SK-N-SH (cell line): ENCODE data around the gene FAIM2. TPM values are rescaled to one million over a fixed set of nuclear protein-coding genes. Genes with fewer than 3 reads are reported as not detected.

Experiments used
- CTCF ChIA-PET: fragments of 300-600, 350-600 bp; formaldehyde crosslinking; extraction: SDS; loops from one replicate; lab custom pipeline; 2021; lab: Yijun Ruan, JAX
- POLR2A ChIA-PET: fragments of 350-600 bp; sonication (Branson Sonifier 250); formaldehyde crosslinking; extraction: SDS; loops from one replicate; lab custom pipeline; 2020; ENCODE audit warnings: antibody characterized with exemption, inconsistent platforms; lab: Yijun Ruan, JAX
- DNase-seq: peaks from one replicate; pipeline ENCODE4 v3.0.0; 2012
- H2AFZ ChIP-seq: fragments of 200-600 bp; sonication (generic); 2 replicates; pipeline ENCODE4 v1.8.1; 2016; ENCODE audit warnings: antibody characterized with exemption, mild to moderate bottlenecking, low read depth
- H3F3A ChIP-seq: fragments of 200-600 bp; sonication (generic); replicated peaks from 2 replicates; pipeline ENCODE3; 2016; ENCODE audit warnings: antibody characterized with exemption, mild to moderate bottlenecking; ENCODE audit not compliant: insufficient read depth
- H3K27ac ChIP-seq, 2 experiments: fragments of 200-500 bp in 1 of 2; fragments of 200-600 bp in 1 of 2; sonication (Bioruptor generic) in 1 of 2; sonication (generic), shearing (Covaris generic) in 1 of 2; 2 replicates each; pipeline versions ENCODE4 v1.5.1 to v1.6.1; 2014 to 2016; ENCODE audit warnings: low read depth in 2 of 2, inconsistent platforms in 1 of 2, low read length in 1 of 2, mild to moderate bottlenecking in 1 of 2, mixed read lengths in 1 of 2
- H3K27me3 ChIP-seq: fragments of 200-600 bp; sonication (generic), shearing (Covaris generic); 2 replicates; pipeline ENCODE4 v1.6.1; 2016; ENCODE audit warnings: mixed run types; ENCODE audit not compliant: insufficient read depth
- H3K36me3 ChIP-seq, 2 experiments: fragments of 200-500 bp in 1 of 2; fragments of 200-600 bp in 1 of 2; sonication (Bioruptor generic) in 1 of 2; sonication (generic) in 1 of 2; replicated peaks in 1 of 2; 2 replicates each; pipeline versions ENCODE3 to v1.5.1; 2014 to 2016; ENCODE audit warnings: low read length in 1 of 2, mild to moderate bottlenecking in 1 of 2; ENCODE audit not compliant: insufficient read depth in 2 of 2, control insufficient read depth in 1 of 2
- H3K4me1 ChIP-seq, 2 experiments: fragments of 200-500 bp in 1 of 2; fragments of 200-600 bp in 1 of 2; sonication (Bioruptor generic) in 1 of 2; sonication (generic), shearing (Covaris generic) in 1 of 2; 2 replicates each; pipeline versions ENCODE4 v1.5.1 to v1.6.1; 2014 to 2016; ENCODE audit warnings: low read depth in 1 of 2, low read length in 1 of 2, mixed run types in 1 of 2; ENCODE audit not compliant: insufficient read depth in 2 of 2, control insufficient read depth in 1 of 2
- H3K4me2 ChIP-seq: fragments of 200-600 bp; sonication (generic), shearing (Covaris generic); 2 replicates; pipeline ENCODE4 v1.6.1; 2017; ENCODE audit warnings: mixed run types
- H3K4me3 ChIP-seq, 2 experiments: fragments of 200-500 bp in 1 of 2; fragments of 200-600 bp in 1 of 2; sonication (Bioruptor generic) in 1 of 2; sonication (generic), shearing (Covaris generic) in 1 of 2; 2 replicates each; pipeline versions ENCODE4 v1.5.1 to v1.8.1; 2014 to 2016; ENCODE audit warnings: low read depth in 2 of 2, inconsistent platforms in 1 of 2, low read length in 1 of 2, mild to moderate bottlenecking in 1 of 2, mixed read lengths in 1 of 2, moderate library complexity in 1 of 2
- H3K79me2 ChIP-seq: fragments of 200-600 bp; sonication (generic); 2 replicates; pipeline ENCODE4 v1.8.1; 2017; ENCODE audit warnings: mild to moderate bottlenecking; ENCODE audit not compliant: insufficient read depth
- H3K9ac ChIP-seq: fragments of 200-600 bp; sonication (generic); 2 replicates; pipeline ENCODE4 v1.6.1; 2017; ENCODE audit warnings: mixed run types
- H3K9me2 ChIP-seq: fragments of 200-600 bp; sonication (generic); 2 replicates; pipeline ENCODE4 v1.6.1; 2017; ENCODE audit warnings: mixed run types
- H3K9me3 ChIP-seq: fragments of 200-600 bp; sonication (generic); 2 replicates; pipeline ENCODE4 v1.6.1; 2017; ENCODE audit warnings: mixed run types, mild to moderate bottlenecking, moderate library complexity
- H4K20me1 ChIP-seq: fragments of 200-600 bp; sonication (generic); 2 replicates; pipeline ENCODE4 v1.6.1; 2017; ENCODE audit warnings: mild to moderate bottlenecking, mixed run types; ENCODE audit not compliant: insufficient read depth
- EP300 ChIP-seq, 2 experiments: IDR thresholded peaks; 2 replicates each; pipeline versions ENCODE4 v1.4.0 to v1.6.1; 2012; ENCODE audit warnings: borderline replicate concordance in 1 of 2, low read depth in 1 of 2, low read length in 1 of 2
- EZH2phosphoT487 ChIP-seq: fragments of 200-600 bp; sonication (generic); IDR thresholded peaks from 2 replicates; pipeline ENCODE4 v1.6.1; 2017; ENCODE audit warnings: low read depth, mixed run types, mild to moderate bottlenecking, antibody characterized with exemption, moderate library complexity, borderline replicate concordance
- FOSL2 ChIP-seq: IDR thresholded peaks from 2 replicates; pipeline ENCODE4 v1.4.0; 2012; ENCODE audit warnings: low read depth, mild to moderate bottlenecking, moderate library complexity, borderline replicate concordance
- FOXJ3 ChIP-seq: sonication (generic); formaldehyde crosslinking; IDR thresholded peaks from 2 replicates; pipeline ENCODE4 v1.5.1; 2020; ENCODE audit warnings: mild to moderate bottlenecking, missing genetic modification reagents
- JUND ChIP-seq: IDR thresholded peaks from 2 replicates; pipeline ENCODE4 v1.4.0; 2012
- MEF2A ChIP-seq: IDR thresholded peaks from 2 replicates; pipeline ENCODE4 v1.4.0; 2012; ENCODE audit warnings: low read depth, borderline replicate concordance
- NFIC ChIP-seq: IDR thresholded peaks from 2 replicates; pipeline ENCODE4 v1.4.0; 2012; ENCODE audit warnings: borderline replicate concordance
- NRF1 ChIP-seq: IDR thresholded peaks from 2 replicates; pipeline ENCODE4 v1.6.1; 2012; ENCODE audit warnings: low read depth, mild to moderate bottlenecking, low read length
- POLR2AphosphoS5 ChIP-seq: IDR thresholded peaks from 2 replicates; pipeline ENCODE4 v1.6.1; 2012; ENCODE audit warnings: low read depth, low read length
- RFX5 ChIP-seq: IDR thresholded peaks from 2 replicates; pipeline ENCODE4 v1.6.1; 2012; ENCODE audit warnings: mild to moderate bottlenecking, improper control_type of control experiment, low read length
- SMC3 ChIP-seq: IDR thresholded peaks from 2 replicates; pipeline ENCODE4 v1.6.1; 2012; ENCODE audit warnings: low read depth, low read length, improper control_type of control experiment
- TAF1 ChIP-seq: IDR thresholded peaks from 2 replicates; pipeline ENCODE4 v1.6.1; 2012; ENCODE audit warnings: low read depth, mild to moderate bottlenecking, low read length, moderate library complexity, borderline replicate concordance
- TCF12 ChIP-seq: IDR thresholded peaks from 2 replicates; pipeline ENCODE4 v1.4.0; 2012
- USF1 ChIP-seq: IDR thresholded peaks from 2 replicates; pipeline ENCODE4 v1.4.0; 2012; ENCODE audit warnings: low read depth, borderline replicate concordance
- USF2 ChIP-seq: fragments of 150-350 bp; IDR thresholded peaks from 2 replicates; pipeline ENCODE4 v1.6.1; 2017; ENCODE audit warnings: antibody characterized with exemption, low read length, low read depth, borderline replicate concordance
- YY1 ChIP-seq: IDR thresholded peaks from 2 replicates; pipeline ENCODE4 v1.4.0; 2012; ENCODE audit warnings: low read depth, mild to moderate bottlenecking
- WGBS: methylation state at CpG from one replicate; pipeline ENCODE4 v1.1.6; 2017; ENCODE audit warnings: low lambda C conversion rate; 5-methylcytosine and 5-hydroxymethylcytosine counted together
- polyA plus RNA-seq, 3 experiments: library from polyadenylated mRNA; depleted of rRNA; stranded (reverse); fragments of >200 nt; gene quantifications; 2 replicates each; pipeline ENCODE4 v1.2.3, GENCODE V29; 2012
- TF ChIP-seq, protein P1 (sequence below): IDR thresholded peaks from 2 replicates; pipeline ENCODE4 v1.4.0; 2012; ENCODE audit warnings: low read depth, borderline replicate concordance
- TF ChIP-seq, protein P2 (sequence below): IDR thresholded peaks from 2 replicates; pipeline ENCODE4 v1.6.1; 2012; ENCODE audit warnings: mild to moderate bottlenecking, low read depth, low read length, moderate library complexity

Gene FAIM2
- polyA plus RNA-seq, 1 of the 3 experiments (the other 2 are of a cell fraction), result 11.3 TPM

DNA sequence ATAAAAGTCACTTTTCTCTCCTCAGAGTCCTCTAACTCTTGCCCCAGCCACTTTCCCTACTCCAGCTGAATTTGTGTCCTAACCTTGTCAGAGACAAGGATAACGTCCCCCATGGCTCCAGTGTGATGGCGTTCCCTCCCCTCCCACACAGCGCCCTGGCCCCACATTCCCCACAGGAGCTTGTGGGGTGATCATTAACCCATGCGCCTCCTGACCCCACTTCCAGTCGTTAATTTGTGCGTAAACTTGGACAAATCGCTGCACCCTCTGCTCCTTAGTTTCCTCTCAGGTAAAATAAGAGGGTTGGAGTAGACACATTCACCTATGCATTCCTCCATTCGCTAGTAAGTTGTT lies 37.9 kb downstream of the FAIM2 start (continued):
- no peak for TF ChIP-seq EP300 (IDR thresholded peaks at IDR 0.05; ENCODE audit: borderline replicate concordance in 1 of 2, low read depth in 1 of 2, low read length in 1 of 2)
- TF ChIP-seq YY1, result no peak
- TF ChIP-seq TCF12, result no peak
- TF ChIP-seq EZH2phosphoT487, result no peak
- TF ChIP-seq, protein P1, sequence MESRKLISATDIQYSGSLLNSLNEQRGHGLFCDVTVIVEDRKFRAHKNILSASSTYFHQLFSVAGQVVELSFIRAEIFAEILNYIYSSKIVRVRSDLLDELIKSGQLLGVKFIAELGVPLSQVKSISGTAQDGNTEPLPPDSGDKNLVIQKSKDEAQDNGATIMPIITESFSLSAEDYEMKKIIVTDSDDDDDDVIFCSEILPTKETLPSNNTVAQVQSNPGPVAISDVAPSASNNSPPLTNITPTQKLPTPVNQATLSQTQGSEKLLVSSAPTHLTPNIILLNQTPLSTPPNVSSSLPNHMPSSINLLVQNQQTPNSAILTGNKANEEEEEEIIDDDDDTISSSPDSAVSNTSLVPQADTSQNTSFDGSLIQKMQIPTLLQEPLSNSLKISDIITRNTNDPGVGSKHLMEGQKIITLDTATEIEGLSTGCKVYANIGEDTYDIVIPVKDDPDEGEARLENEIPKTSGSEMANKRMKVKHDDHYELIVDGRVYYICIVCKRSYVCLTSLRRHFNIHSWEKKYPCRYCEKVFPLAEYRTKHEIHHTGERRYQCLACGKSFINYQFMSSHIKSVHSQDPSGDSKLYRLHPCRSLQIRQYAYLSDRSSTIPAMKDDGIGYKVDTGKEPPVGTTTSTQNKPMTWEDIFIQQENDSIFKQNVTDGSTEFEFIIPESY, result no peak
- TF ChIP-seq NFIC, result no peak
- TF ChIP-seq USF1, result no peak
- TF ChIP-seq RFX5, result no peak
- no peak for TF ChIP-seq TAF1
- TF ChIP-seq MEF2A, result no peak

DNA sequence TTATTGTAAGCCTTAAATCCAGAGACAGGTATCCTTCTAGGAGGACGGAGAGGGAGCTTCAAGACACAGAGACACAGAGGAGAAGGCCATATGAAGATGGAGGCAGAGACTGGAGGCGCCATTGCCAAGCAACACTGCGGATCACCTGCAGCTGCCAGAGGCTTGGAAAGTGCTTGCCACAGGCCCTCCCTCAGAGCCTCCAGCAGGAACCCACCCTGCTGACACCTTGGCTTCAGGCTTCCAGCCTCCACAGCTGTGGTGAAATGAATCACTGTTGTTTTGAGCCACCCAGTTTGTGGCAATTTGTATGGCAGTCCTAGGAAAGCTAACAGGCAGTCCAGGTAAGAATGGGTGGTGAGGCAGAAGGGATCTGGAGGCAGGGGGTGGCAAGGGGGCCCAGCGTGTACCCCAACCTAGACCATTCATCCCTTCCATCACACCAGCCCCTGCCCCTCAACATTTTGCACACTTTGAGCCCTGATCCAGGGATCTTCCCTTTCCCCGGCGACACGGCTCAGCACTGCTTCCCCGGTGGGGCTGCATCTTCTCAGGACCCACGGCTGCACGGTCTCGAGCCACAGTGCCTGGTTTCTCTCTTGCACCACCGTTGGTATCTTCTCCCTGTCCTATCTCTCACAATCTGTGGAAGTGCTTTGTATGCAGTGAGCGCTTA lies 38.5 kb downstream of the FAIM2 start:
- H3F3A ChIP-seq, result peaks cover 17% of the 10 kb centered on the region
- no peaks in the 10 kb centered on the region for H3K79me2 ChIP-seq
- ChIA-PET POLR2A (no interaction called here), CTCF (interaction anchor here (0.6 to 14.1 kb wide), 15 partner anchors 14 to 486 kb away, joined by 3 to 312 read pairs (median 12); partner anchors contain the start of genes AQP5, AQP6 and ASIC1)
- H3K4me1 ChIP-seq, result peaks cover 28 to 38% of the 10 kb centered on the region in 2 experiments
- no peak overlapping the region for H3K4me2 ChIP-seq
- no peaks in the 10 kb centered on the region for H3K27me3 ChIP-seq
- no peak overlapping the region for H2AFZ ChIP-seq
- H3K9ac ChIP-seq, result no peak overlapping the region
- TF ChIP-seq POLR2AphosphoS5, result no peak
- no peak for TF ChIP-seq SMC3
- no peak for TF ChIP-seq USF2
- TF ChIP-seq JUND, result no peak
- TF ChIP-seq, protein P2, sequence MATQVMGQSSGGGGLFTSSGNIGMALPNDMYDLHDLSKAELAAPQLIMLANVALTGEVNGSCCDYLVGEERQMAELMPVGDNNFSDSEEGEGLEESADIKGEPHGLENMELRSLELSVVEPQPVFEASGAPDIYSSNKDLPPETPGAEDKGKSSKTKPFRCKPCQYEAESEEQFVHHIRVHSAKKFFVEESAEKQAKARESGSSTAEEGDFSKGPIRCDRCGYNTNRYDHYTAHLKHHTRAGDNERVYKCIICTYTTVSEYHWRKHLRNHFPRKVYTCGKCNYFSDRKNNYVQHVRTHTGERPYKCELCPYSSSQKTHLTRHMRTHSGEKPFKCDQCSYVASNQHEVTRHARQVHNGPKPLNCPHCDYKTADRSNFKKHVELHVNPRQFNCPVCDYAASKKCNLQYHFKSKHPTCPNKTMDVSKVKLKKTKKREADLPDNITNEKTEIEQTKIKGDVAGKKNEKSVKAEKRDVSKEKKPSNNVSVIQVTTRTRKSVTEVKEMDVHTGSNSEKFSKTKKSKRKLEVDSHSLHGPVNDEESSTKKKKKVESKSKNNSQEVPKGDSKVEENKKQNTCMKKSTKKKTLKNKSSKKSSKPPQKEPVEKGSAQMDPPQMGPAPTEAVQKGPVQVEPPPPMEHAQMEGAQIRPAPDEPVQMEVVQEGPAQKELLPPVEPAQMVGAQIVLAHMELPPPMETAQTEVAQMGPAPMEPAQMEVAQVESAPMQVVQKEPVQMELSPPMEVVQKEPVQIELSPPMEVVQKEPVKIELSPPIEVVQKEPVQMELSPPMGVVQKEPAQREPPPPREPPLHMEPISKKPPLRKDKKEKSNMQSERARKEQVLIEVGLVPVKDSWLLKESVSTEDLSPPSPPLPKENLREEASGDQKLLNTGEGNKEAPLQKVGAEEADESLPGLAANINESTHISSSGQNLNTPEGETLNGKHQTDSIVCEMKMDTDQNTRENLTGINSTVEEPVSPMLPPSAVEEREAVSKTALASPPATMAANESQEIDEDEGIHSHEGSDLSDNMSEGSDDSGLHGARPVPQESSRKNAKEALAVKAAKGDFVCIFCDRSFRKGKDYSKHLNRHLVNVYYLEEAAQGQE, result no peak
- no peak for TF ChIP-seq NRF1
- no peak for TF ChIP-seq EP300 (IDR thresholded peaks at IDR 0.05; ENCODE audit: borderline replicate concordance in 1 of 2, low read depth in 1 of 2, low read length in 1 of 2)
- no peak for TF ChIP-seq FOXJ3 (CRISPR knock-in tag)
- TF ChIP-seq RFX5, result no peak
- TF ChIP-seq FOSL2, result no peak
- DNase-seq, result no peak
- no peaks in the 10 kb centered on the region for H3K9me3 ChIP-seq
- H4K20me1 ChIP-seq, result no peaks in the 10 kb centered on the region
- no peak overlapping the region for H3K4me3 ChIP-seq
- no peaks in the 10 kb centered on the region for H3K9me2 ChIP-seq
- no peaks in the 10 kb centered on the region for H3K36me3 ChIP-seq
- WGBS, result 75% methylated on average over 13 of the region's 13 CpGs
- no peak overlapping the region for H3K27ac ChIP-seq
